HG02623 (cell line): Measurements from ENCODE around the gene NFASC.

ENCODE experiments used
- ATAC-seq: cut with Tn5 transposase; IDR thresholded peaks from one replicate; pipeline ENCODE4 v1.9.1; 2021; ENCODE audit warnings: moderate library complexity; ENCODE audit not compliant: unreplicated experiment

Gene NFASC

GRCh38 chr1:204887846-204888245, 17.2 kb downstream of the NFASC start:
- ATAC-seq = no peak

DNA sequence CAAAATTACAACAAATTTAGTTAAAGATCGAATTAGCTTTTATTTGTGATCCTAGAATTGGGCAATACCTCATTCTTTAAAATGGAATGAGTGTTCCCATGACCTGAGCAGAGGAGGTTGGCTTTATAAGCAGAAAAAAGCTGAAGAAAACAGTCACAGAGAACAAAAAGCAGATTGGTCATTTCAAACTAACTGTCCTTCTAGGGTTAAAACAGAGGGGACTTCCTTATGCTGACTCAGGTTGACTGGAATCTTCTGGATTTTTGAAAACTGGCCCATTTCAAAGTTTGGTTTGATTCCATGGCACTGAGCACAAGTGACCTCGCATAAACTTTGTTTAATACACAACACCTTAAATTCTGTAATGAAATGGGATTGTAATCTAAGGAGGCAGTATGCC, 17.6 kb downstream of the NFASC start:
- no peak for ATAC-seq

DNA sequence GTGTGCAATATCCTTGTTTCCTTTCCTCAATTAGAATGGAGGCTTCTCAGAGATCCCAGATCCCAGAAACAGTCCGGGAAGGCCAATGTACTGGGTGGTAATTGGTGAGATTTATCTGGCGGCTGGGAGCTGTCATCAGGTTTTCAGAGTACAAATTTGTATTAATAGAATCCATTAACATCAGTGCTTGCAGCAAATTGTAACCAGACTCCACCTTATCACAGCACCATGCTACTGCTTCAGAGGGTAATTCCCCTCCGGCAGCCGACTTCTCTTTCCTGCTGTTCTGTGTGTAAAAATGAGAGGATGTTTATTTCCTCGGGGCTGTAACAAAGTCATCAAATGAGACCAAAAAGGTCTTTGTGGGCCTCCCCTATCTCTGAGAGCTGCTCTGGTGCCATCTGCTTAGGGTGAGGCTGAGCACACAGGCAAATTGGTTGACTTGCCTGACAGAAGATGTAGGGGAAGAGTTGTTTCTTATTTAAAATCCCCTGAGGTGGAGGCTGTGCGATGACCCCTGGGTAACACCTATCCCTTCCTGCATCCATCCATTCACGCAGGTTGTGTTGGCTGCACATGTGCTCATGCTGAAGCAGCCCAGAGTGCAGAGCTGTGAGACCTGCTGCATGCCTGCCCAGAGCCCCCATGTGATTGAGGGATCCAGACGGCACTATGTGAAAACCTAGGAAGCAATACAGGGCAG, 19.2 kb downstream of the NFASC start:
- ATAC-seq = no peak

DNA sequence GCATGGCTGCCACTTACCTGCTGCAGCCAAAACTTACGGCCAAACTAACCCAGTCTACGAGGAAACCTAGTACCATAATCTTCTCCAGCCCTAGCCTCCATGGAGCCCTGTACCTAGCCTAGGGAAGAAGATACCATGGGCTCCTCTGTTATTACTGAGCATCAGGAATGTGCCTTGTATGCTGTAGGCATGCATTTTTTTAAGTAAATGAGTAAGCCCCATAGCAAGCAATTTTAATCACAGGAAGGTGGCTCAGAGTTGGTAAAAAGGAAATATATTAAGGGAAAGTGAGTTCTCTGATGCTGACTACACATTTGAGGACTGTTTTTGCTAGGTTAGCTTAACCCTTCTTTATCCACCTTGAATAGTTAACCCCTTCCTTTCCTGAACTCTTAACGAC, 21.2 kb downstream of the NFASC start:
- ATAC-seq = no peak

GRCh38 chr1:204894031-204894430, 23.4 kb downstream of the NFASC start:
- no peak for ATAC-seq

DNA sequence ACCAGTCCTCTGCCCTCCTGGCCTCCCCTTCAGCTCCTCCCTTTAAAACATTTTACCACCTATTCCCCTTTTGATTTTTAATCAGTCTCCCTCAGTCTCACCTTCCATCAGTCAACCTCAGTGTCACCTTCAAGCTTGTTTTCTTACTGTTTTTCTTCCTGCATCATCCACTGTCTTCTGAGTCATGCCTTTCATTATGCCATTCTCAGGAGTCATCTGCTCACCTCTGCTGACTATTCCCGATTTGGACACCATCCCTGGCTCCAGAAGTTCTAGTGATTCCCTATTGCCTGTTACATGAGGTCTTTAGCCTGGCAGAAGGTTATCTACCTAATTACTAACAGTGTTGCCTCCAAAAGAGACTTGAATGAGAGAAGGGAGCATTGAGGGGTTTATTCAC, 23.9 kb downstream of the NFASC start:
- no peak for ATAC-seq

- ATAC-seq = no peak
These were observed 25.4 kb downstream of the NFASC start for GRCh38 chr1:204896023-204896422.

DNA sequence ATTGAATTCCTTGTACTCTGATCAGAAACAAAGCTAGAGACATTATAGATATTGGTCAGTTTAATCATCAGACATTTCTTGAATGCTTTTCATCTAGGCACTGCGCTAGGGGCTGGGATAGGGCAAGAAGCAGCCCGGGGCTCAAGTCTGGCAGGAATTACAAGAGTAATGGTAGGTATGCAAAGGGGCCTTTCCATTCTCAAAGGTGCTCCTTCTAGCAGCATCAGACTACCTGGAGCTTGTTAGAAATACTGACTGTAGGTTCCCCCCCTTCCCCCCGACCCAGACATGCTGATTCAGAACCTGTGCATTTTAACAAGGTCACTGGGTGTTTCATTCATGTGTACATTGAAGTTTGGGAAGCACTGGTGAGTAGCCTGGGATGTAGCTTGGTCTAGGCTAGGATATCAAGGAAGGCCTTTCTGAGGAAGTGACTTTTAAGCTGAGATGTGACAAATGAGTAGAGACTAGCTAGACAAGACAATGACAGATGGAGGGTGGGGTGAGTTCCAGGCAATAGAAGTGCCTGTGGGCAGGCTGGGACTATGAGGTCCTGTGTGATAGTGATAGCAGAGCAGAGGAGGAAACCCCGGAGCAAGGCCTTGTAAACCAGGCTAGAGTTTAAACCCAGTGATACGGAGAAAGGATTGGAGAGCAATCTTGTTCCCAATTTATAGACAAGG, 26.3 kb downstream of the NFASC start:
- no peak for ATAC-seq

- ATAC-seq = no peak
These were observed 30.1 kb downstream of the NFASC start for GRCh38 chr1:204900721-204901120.

GRCh38 chr1:204902671-204903070, 32.0 kb downstream of the NFASC start:
- ATAC-seq = no peak

GRCh38 chr1:204904228-204904810, 33.7 kb downstream of the NFASC start:
- no peak for ATAC-seq

- ATAC-seq = no peak
These were observed 38.4 kb downstream of the NFASC start for GRCh38 chr1:204909109-204909508.

DNA sequence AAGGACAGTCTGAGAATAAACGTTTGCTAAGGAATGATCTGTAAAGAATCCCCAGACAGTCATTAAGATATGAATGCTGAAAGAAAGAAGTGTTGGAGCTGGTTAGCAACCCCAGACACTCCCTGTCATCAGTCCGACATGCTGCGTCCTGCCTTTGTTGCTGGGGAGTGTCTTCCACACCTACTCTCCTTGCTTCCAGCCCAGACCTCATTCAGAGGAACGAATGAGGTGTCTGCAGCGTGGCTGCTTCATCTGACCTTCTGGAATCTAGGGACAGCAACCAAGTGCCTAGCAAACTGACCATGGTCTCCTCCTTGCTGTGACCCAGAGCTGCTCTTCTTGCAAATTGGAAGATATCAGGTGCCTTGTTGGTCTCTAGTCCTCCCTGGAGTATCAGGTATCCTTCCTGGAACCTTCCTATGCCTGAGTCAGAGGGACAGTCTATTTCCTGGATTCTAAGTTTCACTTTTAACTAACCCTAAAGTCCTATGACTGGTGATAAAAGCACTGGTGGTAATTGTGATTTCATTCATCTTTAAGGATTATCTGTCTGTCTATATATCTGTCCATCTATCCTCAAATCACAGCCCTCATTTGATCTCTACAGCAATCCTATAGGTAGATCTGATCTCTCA, 45.3 kb downstream of the NFASC start:
- no peak for ATAC-seq

- no peak for ATAC-seq
These were observed 47.1 kb downstream of the NFASC start for GRCh38 chr1:204917802-204918201.

GRCh38 chr1:204920511-204920910, 49.8 kb downstream of the NFASC start:
- no peak for ATAC-seq

DNA sequence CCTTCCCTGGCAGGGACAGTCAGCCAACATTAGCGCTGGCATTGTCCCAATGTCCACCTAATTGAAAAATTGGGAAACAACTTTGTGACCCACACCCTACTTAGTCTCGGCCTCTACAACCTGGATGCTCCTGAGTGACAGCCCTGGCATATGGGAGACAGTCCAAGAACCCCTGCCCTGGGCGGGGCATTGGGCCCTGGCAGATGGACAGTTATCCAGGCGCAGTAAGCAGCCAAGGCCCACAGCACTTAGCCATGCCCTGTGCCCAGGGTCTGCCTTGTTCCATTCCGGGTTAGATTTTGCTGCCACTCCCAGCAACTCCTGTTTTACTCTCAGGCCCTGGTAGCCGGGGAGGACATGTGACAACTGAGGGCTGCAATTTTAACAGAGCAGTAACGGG, 50.3 kb downstream of the NFASC start:
- ATAC-seq = no peak

DNA sequence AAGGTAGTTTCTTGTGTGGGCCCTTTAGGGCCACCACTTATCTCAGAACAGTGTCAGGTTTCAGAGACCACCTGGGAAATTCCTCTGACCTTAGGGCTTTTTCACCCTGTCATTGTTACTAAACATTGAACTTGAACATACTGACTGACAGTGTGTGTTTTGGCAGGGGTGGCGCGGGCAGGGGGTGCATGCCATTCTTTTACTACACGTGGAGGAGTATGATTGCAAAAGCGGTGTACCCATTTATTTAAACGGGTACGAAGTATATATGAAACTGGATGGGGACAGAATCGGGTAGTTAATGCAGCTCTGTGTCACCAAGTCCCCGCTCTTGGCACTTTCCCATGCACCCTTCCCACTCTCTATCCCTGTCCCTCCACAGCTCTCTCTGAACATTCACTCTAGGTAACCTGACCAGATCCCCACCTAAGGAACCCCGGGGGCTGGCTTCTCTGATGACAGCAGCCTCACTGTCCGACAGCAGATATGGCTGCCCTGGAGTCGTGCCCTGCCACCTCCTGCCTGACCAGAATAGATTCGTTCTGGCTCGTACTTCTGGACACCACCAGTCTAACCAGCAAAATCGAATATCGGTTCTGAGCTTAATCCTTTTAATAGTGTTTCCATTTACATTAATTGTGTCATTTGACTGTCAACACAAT, 51.3 kb downstream of the NFASC start:
- ATAC-seq = no peak

DNA sequence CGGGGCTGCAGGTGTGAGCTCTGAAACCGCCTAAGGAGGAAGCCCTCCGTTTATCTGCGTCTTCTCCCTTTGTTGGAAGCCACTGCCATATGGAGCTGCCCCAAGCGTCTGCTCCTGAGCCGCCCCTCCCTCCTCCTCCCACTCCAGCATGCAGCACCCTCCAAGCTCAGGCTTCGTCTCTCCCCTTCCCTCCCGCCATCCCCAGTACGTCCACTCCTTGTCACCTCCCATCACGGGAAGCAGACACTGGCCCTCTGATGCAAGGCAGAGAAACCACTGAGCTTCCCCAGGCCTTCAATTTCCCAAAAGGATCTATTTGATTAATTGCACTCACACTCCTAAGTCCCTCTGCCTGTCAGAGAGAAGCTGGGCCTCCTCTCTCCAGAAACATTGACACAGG, 52.5 kb downstream of the NFASC start:
- no peak for ATAC-seq

DNA sequence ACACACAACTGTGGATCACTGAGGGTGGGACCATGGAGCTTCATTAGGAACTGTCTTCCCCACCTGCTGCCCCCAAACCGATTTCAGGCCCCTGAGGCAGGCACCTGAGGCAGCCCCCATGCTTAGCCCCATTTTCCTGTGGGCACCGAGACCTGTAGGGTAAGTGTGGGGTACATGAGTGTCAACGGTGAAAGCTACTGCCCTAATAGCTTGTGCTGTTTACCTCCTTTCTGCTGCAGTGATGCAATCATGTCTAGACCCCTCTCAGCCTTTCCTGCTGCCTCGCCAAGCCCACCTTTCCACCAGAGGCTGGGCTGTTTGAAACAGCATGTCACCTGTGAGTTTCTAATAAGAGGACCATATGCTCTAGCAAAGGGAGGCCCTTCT, 53.0 kb downstream of the NFASC start:
- ATAC-seq = no peak

GRCh38 chr1:204924013-204924759, 53.5 kb downstream of the NFASC start:
- no peak for ATAC-seq

- no peak for ATAC-seq
These were observed 55.0 kb downstream of the NFASC start for GRCh38 chr1:204925701-204926100.
